Sigmoid colon (tissue), 3 donors: Measurements from ENCODE around the gene FAM174B.

Experiments
- CTCF ChIP-seq, 4 experiments: fragments of 450-650 bp in 3 of 4; fragments of 200-600 bp in 1 of 4; IDR thresholded peaks; one replicate each; pipeline ENCODE4 v1.5.1; 2016 to 2019; ENCODE audit warnings: antibody characterized with exemption in 4 of 4, mild to moderate bottlenecking in 3 of 4, moderate library complexity in 2 of 4
- POLR2A ChIP-seq, 2 donors: fragments of 450-650 bp; IDR thresholded peaks; one replicate each; pipeline ENCODE4 v1.6.1; 2016; ENCODE audit warnings: antibody characterized with exemption in 2 of 2, mild to moderate bottlenecking in 2 of 2, moderate library complexity in 2 of 2

- TF ChIP-seq CTCF (IDR thresholded peaks at IDR 0.05) (no peak), POLR2A (IDR thresholded peaks at IDR 0.05) (no peak)
Measured at GRCh38 chr15:92582206-92582605, 73.4 kb downstream of the FAM174B start.
